Measurements from ENCODE around the gene ZFAND5. TPM values are rescaled to one million over a fixed set of nuclear protein-coding genes. Genes with fewer than 3 reads are reported as not detected.

The ZFAND5 gene
- total and polyA plus RNA-seq, 10 of the 15 experiments (the other 5 are each of a cell fraction or from before 2014, with no cell fraction given) = 22.5 to 107 (median 63.3) TPM

- TF ChIP-seq ZBTB4 (CRISPR knock-in tag; IDR thresholded peaks at IDR 0.05) (no peak), SREBF1 (IDR thresholded peaks at IDR 0.05; ENCODE audit: low read length) (no peak)
Observed at GRCh38 chr9:72349240-72349639, 15.8 kb downstream of the ZFAND5 start (continued).

GRCh38 chr9:72346333-72346732 lies 18.7 kb downstream of the ZFAND5 start:
- H3K79me2 ChIP-seq (ENCODE audit: control insufficient read depth, insufficient read depth, low read length) = no peaks in the 10 kb centered on the region
- H3K4me1 ChIP-seq (ENCODE audit: control insufficient read depth, insufficient read depth, low read length) = no peaks in the 10 kb centered on the region
- H3K4me2 ChIP-seq (ENCODE audit: control insufficient read depth, insufficient read depth) = no peak overlapping the region
- ChIA-PET CTCF (interaction anchor here (1.0 kb wide), 1 partner anchor 214 kb away, joined by 3 read pairs; no protein-coding TSS in a partner anchor), SMC1A (ENCODE audit: uncharacterized antibody, unreplicated experiment) (interaction anchor here (0.8 to 1.4 kb wide), 3 partner anchors 12 to 244 kb away, joined by 3 to 5 read pairs (median 4); no protein-coding TSS in a partner anchor), RAD21 (ENCODE audit: unreplicated experiment) (interaction anchor here (1.2 kb wide), 1 partner anchor 9 kb away, joined by 4 read pairs; no protein-coding TSS in a partner anchor), POLR2A (no interaction called here)
- ATAC-seq = no peak
- no peak for DNase-seq (ENCODE audit: low read depth, low spot score)
- H4K20me1 ChIP-seq (ENCODE audit: control insufficient read depth, insufficient read depth) = no peaks in the 10 kb centered on the region
- no peak overlapping the region for H2AFZ ChIP-seq (ENCODE audit: control insufficient read depth, low read depth, low read length)
- BruUV-seq (replicated peaks) = no TSS peak
- H3K27me3 ChIP-seq (replicated peaks in 1 of 2; ENCODE audit: control insufficient read depth in 2 of 2, insufficient read depth in 2 of 2, low read length in 1 of 2) = no peaks in the 10 kb centered on the region
- H3K27ac ChIP-seq (ENCODE audit: control insufficient read depth, insufficient read depth) = no peak overlapping the region
- no peaks in the 10 kb centered on the region for H3K36me3 ChIP-seq (ENCODE audit: control insufficient read depth in 2 of 2, insufficient read depth in 2 of 2, low read length in 1 of 2)
- no peak for TF ChIP-seq BCL3 (IDR thresholded peaks at IDR 0.05; ENCODE audit: borderline replicate concordance, insufficient read depth, low read depth, low read length, poor library complexity, severe bottlenecking)
- TF ChIP-seq POLR2AphosphoS5 (IDR thresholded peaks at IDR 0.05; ENCODE audit: low read length) = no peak
- TF ChIP-seq RUNX3 (IDR thresholded peaks at IDR 0.05; ENCODE audit: low read length) = no peak
- no peak for TF ChIP-seq BACH1 (IDR thresholded peaks at IDR 0.05; ENCODE audit: borderline replicate concordance)
- TF ChIP-seq NR2F1 (conservative IDR thresholded peaks at IDR 0.05) = no peak
- no peak for TF ChIP-seq MXI1 (IDR thresholded peaks at IDR 0.05; ENCODE audit: low read depth, low read length)
- no peak for TF ChIP-seq FOS (IDR thresholded peaks at IDR 0.05; ENCODE audit: borderline replicate concordance, extremely low read depth, insufficient read length)
- no peak for TF ChIP-seq TBL1XR1 (IDR thresholded peaks at IDR 0.05; ENCODE audit: low read depth, low read length)
- no peak for TF ChIP-seq ESRRA (IDR thresholded peaks at IDR 0.05; ENCODE audit: low read length)
- no peak for TF ChIP-seq NFIC (IDR thresholded peaks at IDR 0.05; ENCODE audit: low read depth, low read length)
- no peak for TF ChIP-seq SPI1 (IDR thresholded peaks at IDR 0.05; ENCODE audit: borderline replicate concordance, insufficient read depth, low read depth, low read length)
- no peak for TF ChIP-seq BMI1 (IDR thresholded peaks at IDR 0.05; ENCODE audit: borderline replicate concordance)
- no peak for TF ChIP-seq SREBF2 (IDR thresholded peaks at IDR 0.05; ENCODE audit: low read length)
- H3K9me3 ChIP-seq (replicated peaks; ENCODE audit: control insufficient read depth, insufficient read depth, low read length) = no peaks in the 10 kb centered on the region
- FAIRE-seq = no peak
- WGBS (ENCODE audit: insufficient coverage, insufficient replicate concordance, low lambda C conversion rate, missing lambda C conversion rate) = 64% methylated on average over 1 of the region's 1 CpG
- no peak overlapping the region for H3K4me3 ChIP-seq
- intact Hi-C loops (cut with micrococcal nuclease; ENCODE audit: unreplicated experiment) = no loop called here
- no peak overlapping the region for H3K9ac ChIP-seq (ENCODE audit: control insufficient read depth, insufficient read depth, low read length)
- in situ Hi-C loops (cut with MboI) = no loop called here
